ENCODE data around the gene U2AF1L4.

- TF ChIP-seq CTCF (IDR thresholded peaks at IDR 0.05): no peak
- no peak for TF ChIP-seq POLR2A (IDR thresholded peaks at IDR 0.05)
Measured at GRCh38 chr19:35751839-35752745, 6.9 kb upstream of the U2AF1L4 start.
